Liver (tissue), 9 donors: Measurements from ENCODE around the gene KIRREL3. TPM values are rescaled to one million over a fixed set of nuclear protein-coding genes. Genes with fewer than 3 reads are reported as not detected.

ENCODE experiments used
- DNase-seq: peaks from one replicate; pipeline ENCODE4 v3.0.0-alpha.2; 2017; ENCODE audit warnings: low spot score
- H3K27ac ChIP-seq, 2 donors: one replicate each; pipeline ENCODE4 v1.7.0; 2013; ENCODE audit warnings: inconsistent platforms in 2 of 2, low read length in 2 of 2, control low read depth in 1 of 2, low read depth in 1 of 2, mild to moderate bottlenecking in 1 of 2
- H3K27me3 ChIP-seq, 4 donors: one replicate each; pipeline versions ENCODE4 v1.6.1 to v1.7.0; 2013; ENCODE audit warnings: low read length in 3 of 4, inconsistent platforms in 1 of 4, mild to moderate bottlenecking in 1 of 4, moderate library complexity in 1 of 4; ENCODE audit not compliant: control insufficient read depth in 4 of 4, insufficient read depth in 4 of 4
- H3K36me3 ChIP-seq, 4 donors: one replicate each; pipeline versions ENCODE4 v1.6.1 to v1.7.0; 2013; ENCODE audit warnings: low read length in 3 of 4, mild to moderate bottlenecking in 3 of 4, low read depth in 1 of 4, moderate library complexity in 1 of 4; ENCODE audit not compliant: control insufficient read depth in 4 of 4, insufficient read depth in 3 of 4
- H3K4me1 ChIP-seq, 4 donors: one replicate each; pipeline versions ENCODE4 v1.6.1 to v1.7.0; 2013; ENCODE audit warnings: low read length in 3 of 4, mild to moderate bottlenecking in 3 of 4, moderate library complexity in 1 of 4; ENCODE audit not compliant: control insufficient read depth in 4 of 4, insufficient read depth in 4 of 4
- H3K4me3 ChIP-seq, 3 donors: one replicate each; pipeline versions ENCODE4 v1.6.1 to v1.7.0; 2013; ENCODE audit warnings: low read length in 3 of 3, control low read depth in 1 of 3, low read depth in 1 of 3, mild to moderate bottlenecking in 1 of 3
- H3K9ac ChIP-seq, 2 donors: one replicate each; pipeline ENCODE4 v1.7.0; 2013; ENCODE audit warnings: low read length in 2 of 2, mild to moderate bottlenecking in 2 of 2, moderate library complexity in 2 of 2, control low read depth in 1 of 2, low read depth in 1 of 2
- H3K9me3 ChIP-seq, 4 donors: one replicate each; pipeline versions ENCODE4 v1.6.1 to v1.7.0; 2013; ENCODE audit warnings: low read length in 3 of 4; ENCODE audit not compliant: control insufficient read depth in 4 of 4
- EGR1 ChIP-seq, 2 donors: IDR thresholded peaks; 2 replicates each; pipeline ENCODE4 v1.6.1; 2016 to 2018; ENCODE audit warnings: antibody characterized with exemption in 2 of 2, low read depth in 2 of 2
- FOXA2 ChIP-seq: IDR thresholded peaks from 2 replicates; pipeline ENCODE4 v1.6.1; 2016; ENCODE audit warnings: antibody characterized with exemption
- HNF4A ChIP-seq, 2 donors: conservative IDR thresholded peaks; 2 replicates each; pipeline ENCODE4 v1.6.1; 2016; ENCODE audit warnings: antibody characterized with exemption in 2 of 2, mild to moderate bottlenecking in 2 of 2
- HNF4G ChIP-seq: IDR thresholded peaks from 2 replicates; pipeline ENCODE4 v1.6.1; 2016; ENCODE audit warnings: antibody characterized with exemption
- JUND ChIP-seq, 2 donors: IDR thresholded peaks; 2 replicates each; pipeline ENCODE4 v1.6.1; 2016; ENCODE audit warnings: antibody characterized with exemption in 2 of 2
- RAD21 ChIP-seq, 2 donors: IDR thresholded peaks; 2 replicates each; pipeline ENCODE4 v1.6.1; 2016; ENCODE audit warnings: antibody characterized with exemption in 2 of 2, mild to moderate bottlenecking in 2 of 2
- RXRA ChIP-seq, 2 donors: IDR thresholded peaks; 2 replicates each; pipeline ENCODE4 v1.6.1; 2017 to 2018; ENCODE audit warnings: antibody characterized with exemption in 2 of 2, mild to moderate bottlenecking in 1 of 2
- TAF1 ChIP-seq: conservative IDR thresholded peaks from 2 replicates; pipeline ENCODE4 v1.6.1; 2016; ENCODE audit warnings: antibody characterized with exemption, mild to moderate bottlenecking
- WGBS: extraction: QIAGEN DNeasy Blood & Tissue Kit; methylation state at CpG from one replicate; pipeline ENCODE4 v1.1.7; 2013; 5-methylcytosine and 5-hydroxymethylcytosine counted together
- polyA plus RNA-seq, 2 donors: library from polyadenylated mRNA; stranded (reverse) in 1 of 2; unstranded in 1 of 2; fragments of 200-250 nt in 1 of 2; fragments of >200 nt in 1 of 2; fragmentation: Nextera tagmentation in 1 of 2; extraction: Ambion mirVana in 1 of 2; gene quantifications; one replicate each; pipeline versions ENCODE4 v1.2.1 to v1.2.3, GENCODE V29; 2013 to 2015
- total RNA-seq, 2 donors: library from RNA; depleted of rRNA; stranded (reverse); fragments of >200 nt; gene quantifications; one replicate each; pipeline ENCODE4 v1.2.3, GENCODE V29; 2014
- TF ChIP-seq, protein P1 (sequence below): IDR thresholded peaks from 2 replicates; pipeline ENCODE4 v1.6.1; 2016; ENCODE audit warnings: antibody characterized with exemption
- TF ChIP-seq, protein P2 (sequence below): IDR thresholded peaks from 2 replicates; pipeline ENCODE4 v1.6.1; 2016; ENCODE audit warnings: antibody characterized with exemption
- TF ChIP-seq, protein P3 (sequence below): fragments of 150-350 bp; IDR thresholded peaks from 2 replicates; pipeline ENCODE4 v1.5.1; 2017; ENCODE audit warnings: improper control_type of control experiment, low read depth, low read length; ENCODE audit not compliant: missing input control
- TF ChIP-seq, protein P4 (sequence below): IDR thresholded peaks from 2 replicates; pipeline ENCODE4 v1.6.1; 2016; ENCODE audit warnings: antibody characterized with exemption
- donor health status: healthy.
- donor health status: healthy.
- donor health status: healthy.
- donor health status: healthy.
- donor health status: healthy.

KIRREL3 gene
- total and polyA plus RNA-seq, 4 donors, result 0.03 to 0.29 (median 0.08) TPM; not detected in 1

DNA sequence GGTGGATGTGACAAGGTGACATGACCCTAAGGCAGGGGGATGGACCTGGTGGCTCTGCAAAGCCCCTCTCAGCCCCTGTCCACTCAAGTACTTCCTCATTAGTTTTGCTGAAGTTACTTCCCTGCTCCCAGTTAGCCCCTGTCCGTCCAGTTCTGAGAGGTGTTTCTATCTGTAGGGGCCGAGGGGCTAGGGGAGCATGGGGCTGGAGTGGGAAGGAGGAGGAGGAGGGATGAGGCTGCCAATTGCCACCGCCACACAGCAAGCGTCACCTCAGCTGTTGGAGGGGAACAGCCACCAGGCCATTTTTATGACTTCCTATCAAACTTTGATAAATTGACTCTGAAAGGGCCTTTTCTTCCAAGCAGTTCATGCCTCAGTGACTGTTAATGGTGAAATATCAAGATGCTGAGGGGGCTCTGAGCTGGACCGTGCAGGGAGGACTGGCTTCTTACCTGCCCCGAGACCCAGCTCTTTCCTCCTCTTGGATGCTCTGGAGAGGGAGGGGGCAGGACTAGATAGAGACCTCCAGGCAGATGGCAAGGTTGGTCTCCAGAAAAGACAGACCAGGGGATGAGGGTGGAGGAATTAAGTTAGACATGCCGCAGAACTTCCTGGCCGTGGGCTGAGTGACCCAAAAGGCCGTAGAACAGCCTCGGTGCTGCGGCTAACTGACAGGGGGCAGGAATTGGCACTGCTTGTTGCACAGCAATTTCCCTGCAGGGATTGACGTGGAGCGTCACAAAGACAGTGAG lies 508.1 kb downstream of the KIRREL3 start:
- H3K36me3 ChIP-seq, result no peaks in the 10 kb centered on the region
- H3K4me3 ChIP-seq, result no peak overlapping the region
- no peak for DNase-seq
- no peak overlapping the region for H3K27ac ChIP-seq
- TF ChIP-seq, protein P1, sequence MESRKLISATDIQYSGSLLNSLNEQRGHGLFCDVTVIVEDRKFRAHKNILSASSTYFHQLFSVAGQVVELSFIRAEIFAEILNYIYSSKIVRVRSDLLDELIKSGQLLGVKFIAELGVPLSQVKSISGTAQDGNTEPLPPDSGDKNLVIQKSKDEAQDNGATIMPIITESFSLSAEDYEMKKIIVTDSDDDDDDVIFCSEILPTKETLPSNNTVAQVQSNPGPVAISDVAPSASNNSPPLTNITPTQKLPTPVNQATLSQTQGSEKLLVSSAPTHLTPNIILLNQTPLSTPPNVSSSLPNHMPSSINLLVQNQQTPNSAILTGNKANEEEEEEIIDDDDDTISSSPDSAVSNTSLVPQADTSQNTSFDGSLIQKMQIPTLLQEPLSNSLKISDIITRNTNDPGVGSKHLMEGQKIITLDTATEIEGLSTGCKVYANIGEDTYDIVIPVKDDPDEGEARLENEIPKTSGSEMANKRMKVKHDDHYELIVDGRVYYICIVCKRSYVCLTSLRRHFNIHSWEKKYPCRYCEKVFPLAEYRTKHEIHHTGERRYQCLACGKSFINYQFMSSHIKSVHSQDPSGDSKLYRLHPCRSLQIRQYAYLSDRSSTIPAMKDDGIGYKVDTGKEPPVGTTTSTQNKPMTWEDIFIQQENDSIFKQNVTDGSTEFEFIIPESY, result no peak
- peaks cover 0 to 3% (median 0%) of the 10 kb centered on the region in 4 donors for H3K27me3 ChIP-seq
- H3K9me3 ChIP-seq, result no peaks in the 10 kb centered on the region
- WGBS, result 87% methylated on average over 13 of the region's 13 CpGs
- no peaks in the 10 kb centered on the region for H3K4me1 ChIP-seq
- H3K9ac ChIP-seq, result no peak overlapping the region

DNA sequence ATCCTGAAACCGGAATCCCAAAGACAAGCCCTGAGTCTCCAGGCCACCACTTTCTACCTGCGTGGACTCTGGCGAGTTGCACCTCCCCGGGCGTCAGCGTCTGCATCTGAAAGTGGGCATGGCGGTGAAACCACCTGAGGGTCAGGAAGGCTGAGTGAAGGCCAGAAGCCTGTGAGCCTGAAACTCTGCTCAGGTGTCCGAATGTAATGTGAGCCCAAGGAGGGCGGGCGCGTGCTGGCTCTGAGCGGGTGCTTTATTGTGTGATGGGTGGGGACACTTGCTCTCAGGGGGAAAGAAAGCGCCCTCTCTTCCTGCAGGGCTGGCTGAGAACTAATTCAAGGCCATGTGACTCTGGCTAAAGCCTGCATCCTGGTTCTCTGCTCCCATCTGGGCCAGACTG lies 509.5 kb downstream of the KIRREL3 start:
- H3K4me1 ChIP-seq, result no peaks in the 10 kb centered on the region
- no peak overlapping the region for H3K27ac ChIP-seq
- no peaks in the 10 kb centered on the region for H3K9me3 ChIP-seq
- H3K4me3 ChIP-seq, result no peak overlapping the region
- H3K27me3 ChIP-seq, result no peaks in the 10 kb centered on the region
- H3K9ac ChIP-seq, result no peak overlapping the region
- no peaks in the 10 kb centered on the region for H3K36me3 ChIP-seq
- no peak for DNase-seq
- TF ChIP-seq, protein P2, sequence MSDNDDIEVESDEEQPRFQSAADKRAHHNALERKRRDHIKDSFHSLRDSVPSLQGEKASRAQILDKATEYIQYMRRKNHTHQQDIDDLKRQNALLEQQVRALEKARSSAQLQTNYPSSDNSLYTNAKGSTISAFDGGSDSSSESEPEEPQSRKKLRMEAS, result no peak
- TF ChIP-seq TAF1, result no peak
- TF ChIP-seq HNF4G, result no peak
- TF ChIP-seq, protein P3, sequence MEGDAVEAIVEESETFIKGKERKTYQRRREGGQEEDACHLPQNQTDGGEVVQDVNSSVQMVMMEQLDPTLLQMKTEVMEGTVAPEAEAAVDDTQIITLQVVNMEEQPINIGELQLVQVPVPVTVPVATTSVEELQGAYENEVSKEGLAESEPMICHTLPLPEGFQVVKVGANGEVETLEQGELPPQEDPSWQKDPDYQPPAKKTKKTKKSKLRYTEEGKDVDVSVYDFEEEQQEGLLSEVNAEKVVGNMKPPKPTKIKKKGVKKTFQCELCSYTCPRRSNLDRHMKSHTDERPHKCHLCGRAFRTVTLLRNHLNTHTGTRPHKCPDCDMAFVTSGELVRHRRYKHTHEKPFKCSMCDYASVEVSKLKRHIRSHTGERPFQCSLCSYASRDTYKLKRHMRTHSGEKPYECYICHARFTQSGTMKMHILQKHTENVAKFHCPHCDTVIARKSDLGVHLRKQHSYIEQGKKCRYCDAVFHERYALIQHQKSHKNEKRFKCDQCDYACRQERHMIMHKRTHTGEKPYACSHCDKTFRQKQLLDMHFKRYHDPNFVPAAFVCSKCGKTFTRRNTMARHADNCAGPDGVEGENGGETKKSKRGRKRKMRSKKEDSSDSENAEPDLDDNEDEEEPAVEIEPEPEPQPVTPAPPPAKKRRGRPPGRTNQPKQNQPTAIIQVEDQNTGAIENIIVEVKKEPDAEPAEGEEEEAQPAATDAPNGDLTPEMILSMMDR, result no peak
- TF ChIP-seq, protein P4, sequence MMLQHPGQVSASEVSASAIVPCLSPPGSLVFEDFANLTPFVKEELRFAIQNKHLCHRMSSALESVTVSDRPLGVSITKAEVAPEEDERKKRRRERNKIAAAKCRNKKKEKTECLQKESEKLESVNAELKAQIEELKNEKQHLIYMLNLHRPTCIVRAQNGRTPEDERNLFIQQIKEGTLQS, result no peak
- TF ChIP-seq RAD21 (IDR thresholded peaks at IDR 0.05), result no peak
- TF ChIP-seq RXRA (IDR thresholded peaks at IDR 0.05), result no peak
- TF ChIP-seq EGR1 (IDR thresholded peaks at IDR 0.05; ENCODE audit: low read depth in 2 of 2), result no peak
- TF ChIP-seq HNF4A (conservative IDR thresholded peaks at IDR 0.05), result no peak
- no peak for TF ChIP-seq FOXA2
- TF ChIP-seq, protein P1, result no peak
- no peak for TF ChIP-seq JUND (IDR thresholded peaks at IDR 0.05)
- WGBS, result 73% methylated on average over 13 of the region's 13 CpGs
